Breast epithelium (tissue), 3 donors: Measurements from ENCODE around the gene DPYD.

Experiments used
- POLR2A ChIP-seq: fragments of 450-650 bp; IDR thresholded peaks from one replicate; pipeline ENCODE4 v1.6.1; 2016; ENCODE audit warnings: antibody characterized with exemption, mild to moderate bottlenecking, moderate library complexity
- POLR2AphosphoS5 ChIP-seq, 3 donors: sonication (generic); formaldehyde crosslinking; IDR thresholded peaks; one replicate each; pipeline ENCODE4 v1.6.1; 2017; ENCODE audit warnings: antibody characterized with exemption in 3 of 3
- TF ChIP-seq, protein P1 (sequence below), 3 donors: fragments of 450-650 bp; IDR thresholded peaks; one replicate each; pipeline ENCODE4 v1.5.1; 2016 to 2017; ENCODE audit warnings: antibody characterized with exemption in 3 of 3, mild to moderate bottlenecking in 3 of 3, moderate library complexity in 3 of 3

GRCh38 chr1:97911266-97912215, 9.3 kb downstream of the DPYD start:
- TF ChIP-seq, protein P1, sequence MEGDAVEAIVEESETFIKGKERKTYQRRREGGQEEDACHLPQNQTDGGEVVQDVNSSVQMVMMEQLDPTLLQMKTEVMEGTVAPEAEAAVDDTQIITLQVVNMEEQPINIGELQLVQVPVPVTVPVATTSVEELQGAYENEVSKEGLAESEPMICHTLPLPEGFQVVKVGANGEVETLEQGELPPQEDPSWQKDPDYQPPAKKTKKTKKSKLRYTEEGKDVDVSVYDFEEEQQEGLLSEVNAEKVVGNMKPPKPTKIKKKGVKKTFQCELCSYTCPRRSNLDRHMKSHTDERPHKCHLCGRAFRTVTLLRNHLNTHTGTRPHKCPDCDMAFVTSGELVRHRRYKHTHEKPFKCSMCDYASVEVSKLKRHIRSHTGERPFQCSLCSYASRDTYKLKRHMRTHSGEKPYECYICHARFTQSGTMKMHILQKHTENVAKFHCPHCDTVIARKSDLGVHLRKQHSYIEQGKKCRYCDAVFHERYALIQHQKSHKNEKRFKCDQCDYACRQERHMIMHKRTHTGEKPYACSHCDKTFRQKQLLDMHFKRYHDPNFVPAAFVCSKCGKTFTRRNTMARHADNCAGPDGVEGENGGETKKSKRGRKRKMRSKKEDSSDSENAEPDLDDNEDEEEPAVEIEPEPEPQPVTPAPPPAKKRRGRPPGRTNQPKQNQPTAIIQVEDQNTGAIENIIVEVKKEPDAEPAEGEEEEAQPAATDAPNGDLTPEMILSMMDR (IDR thresholded peaks at IDR 0.05): no peak
- TF ChIP-seq POLR2A (no peak), POLR2AphosphoS5 (IDR thresholded peaks at IDR 0.05) (no peak)
